ENCODE measurements around the gene ABCB9. TPM values are rescaled to one million over a fixed set of nuclear protein-coding genes. Genes with fewer than 3 reads are reported as not detected.
A peak's percentile ranks its signal among the peaks of the same experiment; 100 is the strongest.

Gene ABCB9
- total and polyA plus RNA-seq, 2 experiments from 2014 or later = 1.2 to 7.0 TPM

DNA sequence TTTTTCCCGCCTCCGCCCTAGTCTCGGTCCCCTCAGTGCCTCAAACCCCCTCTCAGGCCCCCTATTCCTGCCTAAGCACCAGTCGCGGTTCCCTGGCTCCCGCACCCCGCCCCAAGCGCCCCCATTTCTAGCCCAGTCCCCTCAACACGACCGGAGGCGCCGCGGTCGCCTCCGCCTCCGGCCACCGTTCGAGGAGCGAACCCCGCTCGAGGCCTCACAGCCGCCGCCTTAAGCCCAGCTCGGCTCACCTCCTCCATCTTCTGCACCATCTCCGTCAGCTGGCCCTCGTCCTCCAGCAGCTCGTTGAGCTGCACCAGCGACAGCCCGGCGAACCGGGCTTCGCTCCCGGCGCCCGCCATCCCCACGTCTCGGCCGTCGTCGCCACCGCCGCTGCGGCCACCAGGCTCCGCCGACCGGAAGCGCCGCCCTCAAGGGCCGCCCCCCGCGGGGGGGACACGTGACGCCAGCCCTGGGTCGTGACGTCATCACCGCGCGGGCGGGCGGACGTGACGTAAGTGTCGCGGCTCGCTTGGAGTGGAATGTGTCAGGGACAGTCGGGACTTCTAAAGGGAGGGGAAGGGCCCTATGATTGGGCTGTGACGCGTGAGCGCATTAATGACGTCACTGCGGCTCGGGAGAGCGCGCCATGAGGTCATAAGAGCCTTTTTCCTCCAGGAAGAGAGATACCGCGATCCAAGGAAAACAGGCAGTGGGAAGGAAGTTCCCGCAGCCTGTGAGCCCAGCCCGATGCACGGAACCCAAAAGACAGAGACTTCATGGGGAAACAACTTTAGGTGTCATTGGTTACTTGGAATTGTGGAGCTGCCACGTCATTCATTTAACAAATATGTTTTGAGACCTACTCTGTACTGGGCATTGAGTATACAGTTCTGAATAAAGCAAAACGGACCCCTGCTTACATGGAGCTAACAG lies 70.3 kb downstream of the ABCB9 start, which contains the start of gene VPS37B:
Gene VPS37B, minus strand, starts transcription at position 421 of the 933 bp plus-strand sequence. Its CDS starts 62 bp downstream, at position 359.
- Mint-ChIP-seq H3K27ac (no peak within 1 kb of the TSS), H3K36me3 (ENCODE audit: low read depth) (no peaks in the 10 kb centered on the region), H3K4me3 (peak within 1 kb of the TSS; percentile 81), H3K4me1 (peaks cover 35% of the 10 kb centered on the region), H3K9me3 (peaks cover 9% of the 10 kb centered on the region; the same call in 2 of the 3 replicates), H3K27me3 (ENCODE audit: insufficient read depth, low read depth, poor library complexity) (peaks cover 36% of the 10 kb centered on the region)
- TF ChIP-seq POLR2AphosphoS5 (IDR thresholded peaks at IDR 0.05; ENCODE audit: low read depth) (peak; percentile 80), JUNB (IDR thresholded peaks at IDR 0.05; ENCODE audit: unreplicated experiment) (no peak), CREB1 (CRISPR knock-in tag; IDR thresholded peaks at IDR 0.05; ENCODE audit: low read depth) (peak; percentile 100)
- Histone ChIP-seq H3K4me3 (peak within 1 kb of the TSS; percentile 78), H3K9me2 (ENCODE audit: insufficient read depth) (no peaks in the 10 kb centered on the region), H2AFZ (peak within 1 kb of the TSS; percentile 87), H3F3A (replicated peaks; ENCODE audit: low read depth) (peaks cover 15% of the 10 kb centered on the region), H3K27me3 (ENCODE audit: insufficient read depth) (peaks cover 46% of the 10 kb centered on the region), H3K4me1 (ENCODE audit: insufficient read depth) (peaks cover 27% of the 10 kb centered on the region), H3K79me2 (replicated peaks; ENCODE audit: insufficient read depth) (peaks cover 31% of the 10 kb centered on the region), H3K4me2 (peak within 1 kb of the TSS; percentile 92), H4K20me1 (replicated peaks; ENCODE audit: insufficient read depth) (peaks cover 4% of the 10 kb centered on the region), H3K27ac (ENCODE audit: low read depth) (no peak within 1 kb of the TSS), H3K36me3 (ENCODE audit: insufficient read depth) (no peaks in the 10 kb centered on the region)
- peak; percentile 35 for ATAC-seq
- DNase-seq (ENCODE audit: low spot score) = peak; percentile 85

DNA sequence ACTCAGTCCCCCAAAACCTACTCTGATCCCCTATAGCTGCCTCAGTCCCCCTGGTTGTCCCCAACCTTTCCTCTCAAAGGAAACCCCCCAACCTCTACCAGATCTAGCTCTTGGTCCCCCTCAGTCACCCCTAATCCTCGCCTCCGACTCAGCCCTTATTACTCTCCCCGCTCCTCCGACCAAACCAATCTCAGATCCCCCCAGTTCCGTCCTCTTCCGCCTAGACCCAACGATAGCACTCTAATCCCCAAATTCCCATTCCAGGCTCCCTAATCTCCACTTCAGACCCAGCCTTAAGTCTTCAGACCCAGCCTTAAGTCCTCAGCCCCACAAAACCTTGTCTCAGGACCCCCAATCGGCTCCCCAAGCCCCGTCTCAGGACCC lies 71.0 kb downstream of the ABCB9 start:
- H2AFZ ChIP-seq = peak overlapping the region; percentile 87
- Mint-ChIP-seq H3K4me3 (peak overlapping the region; percentile 81), H3K27ac (no peak overlapping the region), H3K27me3 (ENCODE audit: insufficient read depth, low read depth, poor library complexity) (peaks cover 36% of the 10 kb centered on the region), H3K36me3 (ENCODE audit: low read depth) (no peaks in the 10 kb centered on the region), H3K4me1 (peaks cover 40% of the 10 kb centered on the region), H3K9me3 (peaks cover 9% of the 10 kb centered on the region; the same call in 2 of the 3 replicates)
- no peak overlapping the region for H3K27ac ChIP-seq (ENCODE audit: low read depth)
- DNase-seq (ENCODE audit: low spot score) (no peak), ATAC-seq (peak; percentile 11)
- H3K9me2 ChIP-seq (ENCODE audit: insufficient read depth) = no peaks in the 10 kb centered on the region
- H3K27me3 ChIP-seq (ENCODE audit: insufficient read depth) = peaks cover 46% of the 10 kb centered on the region
- no peaks in the 10 kb centered on the region for H3K36me3 ChIP-seq (ENCODE audit: insufficient read depth)
- peak overlapping the region; percentile 92 for H3K4me2 ChIP-seq
- peaks cover 38% of the 10 kb centered on the region for H3K79me2 ChIP-seq (replicated peaks; ENCODE audit: insufficient read depth)
- H3K4me3 ChIP-seq = peak overlapping the region; percentile 78
- peaks cover 15% of the 10 kb centered on the region for H3F3A ChIP-seq (replicated peaks; ENCODE audit: low read depth)
- peaks cover 34% of the 10 kb centered on the region for H3K4me1 ChIP-seq (ENCODE audit: insufficient read depth)
- H4K20me1 ChIP-seq (replicated peaks; ENCODE audit: insufficient read depth) = peaks cover 4% of the 10 kb centered on the region
- TF ChIP-seq JUNB (IDR thresholded peaks at IDR 0.05; ENCODE audit: unreplicated experiment) = no peak
- TF ChIP-seq POLR2AphosphoS5 (IDR thresholded peaks at IDR 0.05; ENCODE audit: low read depth) = no peak
- no peak for TF ChIP-seq ZNF114 (CRISPR knock-in tag; IDR thresholded peaks at IDR 0.05)
- no peak for TF ChIP-seq CREB1 (CRISPR knock-in tag; IDR thresholded peaks at IDR 0.05; ENCODE audit: low read depth)
- TF ChIP-seq, protein P1, sequence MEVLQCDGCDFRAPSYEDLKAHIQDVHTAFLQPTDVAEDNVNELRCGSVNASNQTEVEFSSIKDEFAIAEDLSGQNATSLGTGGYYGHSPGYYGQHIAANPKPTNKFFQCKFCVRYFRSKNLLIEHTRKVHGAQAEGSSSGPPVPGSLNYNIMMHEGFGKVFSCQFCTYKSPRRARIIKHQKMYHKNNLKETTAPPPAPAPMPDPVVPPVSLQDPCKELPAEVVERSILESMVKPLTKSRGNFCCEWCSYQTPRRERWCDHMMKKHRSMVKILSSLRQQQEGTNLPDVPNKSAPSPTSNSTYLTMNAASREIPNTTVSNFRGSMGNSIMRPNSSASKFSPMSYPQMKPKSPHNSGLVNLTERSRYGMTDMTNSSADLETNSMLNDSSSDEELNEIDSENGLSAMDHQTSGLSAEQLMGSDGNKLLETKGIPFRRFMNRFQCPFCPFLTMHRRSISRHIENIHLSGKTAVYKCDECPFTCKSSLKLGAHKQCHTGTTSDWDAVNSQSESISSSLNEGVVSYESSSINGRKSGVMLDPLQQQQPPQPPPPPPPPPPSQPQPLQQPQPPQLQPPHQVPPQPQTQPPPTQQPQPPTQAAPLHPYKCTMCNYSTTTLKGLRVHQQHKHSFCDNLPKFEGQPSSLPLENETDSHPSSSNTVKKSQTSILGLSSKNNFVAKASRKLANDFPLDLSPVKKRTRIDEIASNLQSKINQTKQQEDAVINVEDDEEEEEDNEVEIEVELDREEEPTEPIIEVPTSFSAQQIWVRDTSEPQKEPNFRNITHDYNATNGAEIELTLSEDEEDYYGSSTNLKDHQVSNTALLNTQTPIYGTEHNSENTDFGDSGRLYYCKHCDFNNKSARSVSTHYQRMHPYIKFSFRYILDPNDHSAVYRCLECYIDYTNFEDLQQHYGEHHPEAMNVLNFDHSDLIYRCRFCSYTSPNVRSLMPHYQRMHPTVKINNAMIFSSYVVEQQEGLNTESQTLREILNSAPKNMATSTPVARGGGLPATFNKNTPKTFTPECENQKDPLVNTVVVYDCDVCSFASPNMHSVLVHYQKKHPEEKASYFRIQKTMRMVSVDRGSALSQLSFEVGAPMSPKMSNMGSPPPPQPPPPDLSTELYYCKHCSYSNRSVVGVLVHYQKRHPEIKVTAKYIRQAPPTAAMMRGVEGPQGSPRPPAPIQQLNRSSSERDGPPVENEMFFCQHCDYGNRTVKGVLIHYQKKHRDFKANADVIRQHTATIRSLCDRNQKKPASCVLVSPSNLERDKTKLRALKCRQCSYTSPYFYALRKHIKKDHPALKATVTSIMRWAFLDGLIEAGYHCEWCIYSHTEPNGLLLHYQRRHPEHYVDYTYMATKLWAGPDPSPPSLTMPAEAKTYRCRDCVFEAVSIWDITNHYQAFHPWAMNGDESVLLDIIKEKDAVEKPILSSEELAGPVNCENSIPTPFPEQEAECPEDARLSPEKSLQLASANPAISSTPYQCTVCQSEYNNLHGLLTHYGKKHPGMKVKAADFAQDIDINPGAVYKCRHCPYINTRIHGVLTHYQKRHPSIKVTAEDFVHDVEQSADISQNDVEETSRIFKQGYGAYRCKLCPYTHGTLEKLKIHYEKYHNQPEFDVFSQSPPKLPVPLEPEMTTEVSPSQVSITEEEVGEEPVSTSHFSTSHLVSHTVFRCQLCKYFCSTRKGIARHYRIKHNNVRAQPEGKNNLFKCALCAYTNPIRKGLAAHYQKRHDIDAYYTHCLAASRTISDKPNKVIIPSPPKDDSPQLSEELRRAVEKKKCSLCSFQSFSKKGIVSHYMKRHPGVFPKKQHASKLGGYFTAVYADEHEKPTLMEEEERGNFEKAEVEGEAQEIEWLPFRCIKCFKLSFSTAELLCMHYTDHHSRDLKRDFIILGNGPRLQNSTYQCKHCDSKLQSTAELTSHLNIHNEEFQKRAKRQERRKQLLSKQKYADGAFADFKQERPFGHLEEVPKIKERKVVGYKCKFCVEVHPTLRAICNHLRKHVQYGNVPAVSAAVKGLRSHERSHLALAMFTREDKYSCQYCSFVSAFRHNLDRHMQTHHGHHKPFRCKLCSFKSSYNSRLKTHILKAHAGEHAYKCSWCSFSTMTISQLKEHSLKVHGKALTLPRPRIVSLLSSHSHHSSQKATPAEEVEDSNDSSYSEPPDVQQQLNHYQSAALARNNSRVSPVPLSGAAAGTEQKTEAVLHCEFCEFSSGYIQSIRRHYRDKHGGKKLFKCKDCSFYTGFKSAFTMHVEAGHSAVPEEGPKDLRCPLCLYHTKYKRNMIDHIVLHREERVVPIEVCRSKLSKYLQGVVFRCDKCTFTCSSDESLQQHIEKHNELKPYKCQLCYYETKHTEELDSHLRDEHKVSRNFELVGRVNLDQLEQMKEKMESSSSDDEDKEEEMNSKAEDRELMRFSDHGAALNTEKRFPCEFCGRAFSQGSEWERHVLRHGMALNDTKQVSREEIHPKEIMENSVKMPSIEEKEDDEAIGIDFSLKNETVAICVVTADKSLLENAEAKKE (CRISPR knock-in tag; IDR thresholded peaks at IDR 0.05) = no peak
- TF ChIP-seq, protein P2, sequence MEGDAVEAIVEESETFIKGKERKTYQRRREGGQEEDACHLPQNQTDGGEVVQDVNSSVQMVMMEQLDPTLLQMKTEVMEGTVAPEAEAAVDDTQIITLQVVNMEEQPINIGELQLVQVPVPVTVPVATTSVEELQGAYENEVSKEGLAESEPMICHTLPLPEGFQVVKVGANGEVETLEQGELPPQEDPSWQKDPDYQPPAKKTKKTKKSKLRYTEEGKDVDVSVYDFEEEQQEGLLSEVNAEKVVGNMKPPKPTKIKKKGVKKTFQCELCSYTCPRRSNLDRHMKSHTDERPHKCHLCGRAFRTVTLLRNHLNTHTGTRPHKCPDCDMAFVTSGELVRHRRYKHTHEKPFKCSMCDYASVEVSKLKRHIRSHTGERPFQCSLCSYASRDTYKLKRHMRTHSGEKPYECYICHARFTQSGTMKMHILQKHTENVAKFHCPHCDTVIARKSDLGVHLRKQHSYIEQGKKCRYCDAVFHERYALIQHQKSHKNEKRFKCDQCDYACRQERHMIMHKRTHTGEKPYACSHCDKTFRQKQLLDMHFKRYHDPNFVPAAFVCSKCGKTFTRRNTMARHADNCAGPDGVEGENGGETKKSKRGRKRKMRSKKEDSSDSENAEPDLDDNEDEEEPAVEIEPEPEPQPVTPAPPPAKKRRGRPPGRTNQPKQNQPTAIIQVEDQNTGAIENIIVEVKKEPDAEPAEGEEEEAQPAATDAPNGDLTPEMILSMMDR (conservative IDR thresholded peaks at IDR 0.05; ENCODE audit: low read depth in 2 of 2) = no peak
- no peak for TF ChIP-seq STAT1 (IDR thresholded peaks at IDR 0.05; ENCODE audit: unreplicated experiment)
- TF ChIP-seq, protein P3, sequence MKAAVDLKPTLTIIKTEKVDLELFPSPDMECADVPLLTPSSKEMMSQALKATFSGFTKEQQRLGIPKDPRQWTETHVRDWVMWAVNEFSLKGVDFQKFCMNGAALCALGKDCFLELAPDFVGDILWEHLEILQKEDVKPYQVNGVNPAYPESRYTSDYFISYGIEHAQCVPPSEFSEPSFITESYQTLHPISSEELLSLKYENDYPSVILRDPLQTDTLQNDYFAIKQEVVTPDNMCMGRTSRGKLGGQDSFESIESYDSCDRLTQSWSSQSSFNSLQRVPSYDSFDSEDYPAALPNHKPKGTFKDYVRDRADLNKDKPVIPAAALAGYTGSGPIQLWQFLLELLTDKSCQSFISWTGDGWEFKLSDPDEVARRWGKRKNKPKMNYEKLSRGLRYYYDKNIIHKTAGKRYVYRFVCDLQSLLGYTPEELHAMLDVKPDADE (IDR thresholded peaks at IDR 0.05) = no peak
- no peak for TF ChIP-seq NANOG (IDR thresholded peaks at IDR 0.05; ENCODE audit: borderline replicate concordance)
- no peak for TF ChIP-seq EZH2 (IDR thresholded peaks at IDR 0.05; ENCODE audit: low read depth, unreplicated experiment)
- TF ChIP-seq EZH2phosphoT487 (IDR thresholded peaks at IDR 0.05; ENCODE audit: unreplicated experiment) = no peak
